ENCODE measurements around the gene ETNK1. TPM values are rescaled to one million over a fixed set of nuclear protein-coding genes. Genes with fewer than 3 reads are reported as not detected.
A peak's percentile ranks its signal among the peaks of the same experiment; 100 is the strongest.
"Not testable (repeated sequence)": the region's sequence is repeated elsewhere in the genome, so short reads cannot be mapped to it uniquely, and the experiment has no call there.

ETNK1 gene
- total RNA-seq, 1 experiment from 2014 or later = 70.1 TPM

DNA sequence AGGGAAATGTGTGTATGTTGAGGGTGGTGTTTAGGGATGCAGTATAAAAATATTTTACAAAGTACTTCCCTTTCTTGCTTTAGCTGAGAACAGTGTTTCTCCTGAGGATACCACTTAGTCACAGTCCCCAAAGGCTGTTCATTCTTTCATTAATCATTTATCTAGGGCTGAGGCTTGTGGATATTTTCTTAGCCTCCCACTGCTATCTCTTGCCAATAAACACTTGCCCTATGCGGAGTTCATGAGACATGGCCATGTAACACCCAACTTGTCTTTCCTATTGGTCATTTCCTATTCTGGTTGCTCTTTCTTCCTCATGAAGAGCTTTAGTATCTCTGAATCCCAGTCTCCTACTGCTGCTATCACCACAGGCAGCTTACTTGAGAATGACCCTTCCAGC is 75.1 kb downstream of the ETNK1 start:
- H3K4me3 Mint-ChIP-seq = peak overlapping the region; percentile 53 to 54

DNA sequence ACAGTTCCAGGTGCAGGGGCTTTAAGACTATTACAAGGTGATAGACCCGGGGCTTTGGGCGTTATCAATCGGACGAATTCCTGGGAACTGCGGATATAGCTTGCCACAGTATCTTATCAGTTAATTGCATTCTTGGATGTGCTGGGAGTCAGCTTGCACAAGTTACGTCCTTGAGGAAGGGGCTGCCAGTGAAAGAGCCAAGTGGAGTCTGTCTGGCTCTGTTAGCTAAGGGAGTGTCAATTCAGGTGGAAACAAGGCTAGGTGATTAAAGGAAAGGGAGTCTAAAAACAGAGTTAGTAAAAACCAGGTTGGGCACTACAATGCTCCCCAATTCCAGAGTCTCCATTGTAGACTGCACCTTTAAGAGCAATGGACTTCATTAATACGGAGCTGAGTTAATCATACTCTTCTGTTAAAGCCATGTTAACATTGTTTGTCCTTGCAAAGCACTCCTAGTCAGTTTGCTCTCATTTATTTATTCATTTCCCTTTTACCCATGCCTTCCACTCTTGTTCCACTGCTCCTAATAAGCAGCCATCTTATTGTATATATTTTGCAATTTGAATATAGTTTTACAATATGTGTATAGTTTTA is 76.3 kb downstream of the ETNK1 start:
- not testable (repeated sequence) for H3K9me3 ChIP-seq (ENCODE audit: control insufficient read depth, low read depth, low read length); H3K9me3 Mint-ChIP-seq; H2AK5ac ChIP-seq (ENCODE audit: insufficient read length, low read length); H2BK20ac ChIP-seq (ENCODE audit: low read depth, low read length, poor library complexity, severe bottlenecking); H2BK5ac ChIP-seq (ENCODE audit: insufficient read length, low read length); DNase-seq; H3K27me3 Mint-ChIP-seq (ENCODE audit: low read depth); H3K27me3 ChIP-seq (ENCODE audit: insufficient read depth, low read length); H2BK12ac ChIP-seq (ENCODE audit: insufficient read length, low read depth, low read length); H3K23me2 ChIP-seq (ENCODE audit: insufficient read length, low read depth, low read length, poor library complexity, severe bottlenecking); H3K23ac ChIP-seq (ENCODE audit: insufficient read length, low read depth, low read length); H2BK120ac ChIP-seq (ENCODE audit: low read depth, low read length, poor library complexity, severe bottlenecking); H3K36me3 Mint-ChIP-seq (ENCODE audit: insufficient read depth in 1 of 3, low read depth in 3 of 3); H3K4me2 ChIP-seq (ENCODE audit: insufficient read depth, insufficient read length, low read length); H3K79me1 ChIP-seq (ENCODE audit: insufficient read depth, low read depth, low read length, poor library complexity, severe bottlenecking); H4K8ac ChIP-seq (replicated peaks; ENCODE audit: insufficient read length, low read depth, low read length); H3K18ac ChIP-seq (ENCODE audit: insufficient read length, low read depth, low read length); H3K4ac ChIP-seq (ENCODE audit: low read depth, low read length); H2AFZ ChIP-seq (ENCODE audit: low read length); H4K20me1 ChIP-seq (ENCODE audit: control insufficient read depth, insufficient read depth, insufficient read length); H3K14ac ChIP-seq (ENCODE audit: insufficient read depth, low read length); H2BK15ac ChIP-seq (ENCODE audit: low read depth, low read length); H3K56ac ChIP-seq (ENCODE audit: insufficient read length, low read depth, low read length); H3K79me2 ChIP-seq (ENCODE audit: insufficient read depth, low read length); H3K27ac Mint-ChIP-seq; H3T11ph ChIP-seq (ENCODE audit: low read length); H3K4me1 ChIP-seq (ENCODE audit: insufficient read depth, low read length); H4K5ac ChIP-seq (ENCODE audit: insufficient read length, low read depth, low read length); H3K9ac ChIP-seq (ENCODE audit: extremely low read depth, insufficient read length, low read length); H4K91ac ChIP-seq (ENCODE audit: insufficient read length, low read depth, low read length); H3K27ac ChIP-seq (ENCODE audit: insufficient read length, low read depth, low read length)
- Mint-ChIP-seq H3K4me3 (peak overlapping the region; percentile 35 to 38; a peak in 3 of 5 replicates), H3K4me1 (peaks cover 46 to 52% of the 10 kb centered on the region in 2 experiments)
- WGBS (ENCODE audit: extremely low coverage, insufficient read length, low lambda C conversion rate) = no CpG with 5 or more reads among the region's 7 CpGs

More for the DNA sequence above, 75.1 kb downstream of the ETNK1 start:
- Mint-ChIP-seq H3K36me3 (ENCODE audit: insufficient read depth in 1 of 3, low read depth in 3 of 3) (peaks cover 0 to 17% (median 5%) of the 10 kb centered on the region in 3 experiments; a peak in 6 of 7 replicates), H3K9me3 (peaks cover 11 to 16% of the 10 kb centered on the region in 2 experiments), H3K4me1 (peaks cover 46 to 52% of the 10 kb centered on the region in 2 experiments), H3K27me3 (ENCODE audit: low read depth) (no peaks in the 10 kb centered on the region), H3K27ac (peak overlapping the region; percentile 97; a peak in 6 of 7 replicates)
- H4K5ac ChIP-seq (ENCODE audit: insufficient read length, low read depth, low read length) = no peak overlapping the region
- H3K23ac ChIP-seq (ENCODE audit: insufficient read length, low read depth, low read length) = no peak overlapping the region
- H3K9ac ChIP-seq (ENCODE audit: extremely low read depth, insufficient read length, low read length) = no peak overlapping the region
- H3K23me2 ChIP-seq (ENCODE audit: insufficient read length, low read depth, low read length, poor library complexity, severe bottlenecking) = no peaks in the 10 kb centered on the region
- no peak overlapping the region for H3K4ac ChIP-seq (ENCODE audit: low read depth, low read length)
- no peak overlapping the region for H4K8ac ChIP-seq (replicated peaks; ENCODE audit: insufficient read length, low read depth, low read length)
- H2AK5ac ChIP-seq (ENCODE audit: insufficient read length, low read length) = no peak overlapping the region
- no peak overlapping the region for H3T11ph ChIP-seq (ENCODE audit: low read length)
- no peak overlapping the region for H2AFZ ChIP-seq (ENCODE audit: low read length)
- H2BK20ac ChIP-seq (ENCODE audit: low read depth, low read length, poor library complexity, severe bottlenecking) = no peak overlapping the region
- H3K9me3 ChIP-seq (ENCODE audit: control insufficient read depth, low read depth, low read length) = no peaks in the 10 kb centered on the region
- no peak overlapping the region for H2BK15ac ChIP-seq (ENCODE audit: low read depth, low read length)
- no peak overlapping the region for H3K14ac ChIP-seq (ENCODE audit: insufficient read depth, low read length)
- no peaks in the 10 kb centered on the region for H3K27me3 ChIP-seq (ENCODE audit: insufficient read depth, low read length)
- DNase-seq = no peak
- no peak overlapping the region for H3K27ac ChIP-seq (ENCODE audit: insufficient read length, low read depth, low read length)
- TF ChIP-seq, protein P1, sequence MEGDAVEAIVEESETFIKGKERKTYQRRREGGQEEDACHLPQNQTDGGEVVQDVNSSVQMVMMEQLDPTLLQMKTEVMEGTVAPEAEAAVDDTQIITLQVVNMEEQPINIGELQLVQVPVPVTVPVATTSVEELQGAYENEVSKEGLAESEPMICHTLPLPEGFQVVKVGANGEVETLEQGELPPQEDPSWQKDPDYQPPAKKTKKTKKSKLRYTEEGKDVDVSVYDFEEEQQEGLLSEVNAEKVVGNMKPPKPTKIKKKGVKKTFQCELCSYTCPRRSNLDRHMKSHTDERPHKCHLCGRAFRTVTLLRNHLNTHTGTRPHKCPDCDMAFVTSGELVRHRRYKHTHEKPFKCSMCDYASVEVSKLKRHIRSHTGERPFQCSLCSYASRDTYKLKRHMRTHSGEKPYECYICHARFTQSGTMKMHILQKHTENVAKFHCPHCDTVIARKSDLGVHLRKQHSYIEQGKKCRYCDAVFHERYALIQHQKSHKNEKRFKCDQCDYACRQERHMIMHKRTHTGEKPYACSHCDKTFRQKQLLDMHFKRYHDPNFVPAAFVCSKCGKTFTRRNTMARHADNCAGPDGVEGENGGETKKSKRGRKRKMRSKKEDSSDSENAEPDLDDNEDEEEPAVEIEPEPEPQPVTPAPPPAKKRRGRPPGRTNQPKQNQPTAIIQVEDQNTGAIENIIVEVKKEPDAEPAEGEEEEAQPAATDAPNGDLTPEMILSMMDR (conservative IDR thresholded peaks at IDR 0.05) = no peak
- no peak overlapping the region for H3K56ac ChIP-seq (ENCODE audit: insufficient read length, low read depth, low read length)
- no peak overlapping the region for H2BK5ac ChIP-seq (ENCODE audit: insufficient read length, low read length)
- no peaks in the 10 kb centered on the region for H4K20me1 ChIP-seq (ENCODE audit: control insufficient read depth, insufficient read depth, insufficient read length)
- no peak overlapping the region for H4K91ac ChIP-seq (ENCODE audit: insufficient read length, low read depth, low read length)
- H3K4me1 ChIP-seq (ENCODE audit: insufficient read depth, low read length) = peaks cover 3% of the 10 kb centered on the region; the same call in 1 of the 2 replicates
- H3K79me1 ChIP-seq (ENCODE audit: insufficient read depth, low read depth, low read length, poor library complexity, severe bottlenecking) = no peaks in the 10 kb centered on the region
- H3K4me2 ChIP-seq (ENCODE audit: insufficient read depth, insufficient read length, low read length) = no peak overlapping the region
- no peaks in the 10 kb centered on the region for H3K79me2 ChIP-seq (ENCODE audit: insufficient read depth, low read length)
- WGBS (ENCODE audit: extremely low coverage, insufficient read length, low lambda C conversion rate) = no CpG with 5 or more reads among the region's 1 CpG
- no peak overlapping the region for H3K18ac ChIP-seq (ENCODE audit: insufficient read length, low read depth, low read length)
- no peak overlapping the region for H2BK120ac ChIP-seq (ENCODE audit: low read depth, low read length, poor library complexity, severe bottlenecking)
- no peak overlapping the region for H2BK12ac ChIP-seq (ENCODE audit: insufficient read length, low read depth, low read length)
